HCT116 (cell line): ENCODE data around the gene CDH23. TPM values are rescaled to one million over a fixed set of nuclear protein-coding genes. Genes with fewer than 3 reads are reported as not detected.

Experiments
- ATAC-seq: fragments of 200-7000 bp; cut with Tn5 transposase; 2 replicates; pipeline ENCODE4 v1.9.1; 2020; ENCODE audit warnings: mild to moderate bottlenecking, moderate library complexity
- BruUV-seq: library from RNA; stranded (reverse); fragments of 400-500 nt; replicated peaks from 2 replicates; lab custom pipeline; 2021; lab: Mats Ljungman, UMichigan
- CTCF ChIA-PET: fragments of 300-600 bp; sonication (Branson Sonifier 250); formaldehyde crosslinking; loops from one replicate; lab custom pipeline; 2021; ENCODE audit warnings: antibody characterized with exemption; lab: Charles Lee
- POLR2A ChIA-PET: fragments of 300-600, 350-600 bp; sonication (Branson Sonifier 250); formaldehyde crosslinking; loops from one replicate; lab custom pipeline; 2021; ENCODE audit warnings: antibody characterized with exemption; lab: Charles Lee
- RAD21 ChIA-PET, 2 experiments: fragments of 300-600 bp; sonication (Branson Sonifier 250); formaldehyde crosslinking; loops; one replicate each; lab custom pipeline; 2023; ENCODE audit warnings: low total read pairs in 2 of 2; ENCODE audit not compliant: uncharacterized antibody in 2 of 2, unreplicated experiment in 2 of 2, low non-redundant PET in 1 of 2; lab: Charles Lee
- DNase-seq: peaks from one replicate; pipeline ENCODE4 v3.0.0-alpha.2; 2010; ENCODE audit warnings: low read depth, low spot score
- H2AFZ ChIP-seq: fragments of 200-600 bp; shearing (Covaris generic), sonication (generic); 2 replicates; pipeline ENCODE4 v1.6.1; 2017; ENCODE audit warnings: low read depth, mixed run types, mixed read lengths, antibody characterized with exemption, low read length; ENCODE audit not compliant: poor library complexity, severe bottlenecking
- H3K27ac ChIP-seq: 2 replicates; pipeline ENCODE4 v1.5.1; 2012; ENCODE audit warnings: low read depth, low read length
- H3K27me3 ChIP-seq: fragments of 200-600 bp; sonication (generic); 2 replicates; pipeline ENCODE4 v1.6.1; 2016; ENCODE audit warnings: mixed run types, low read length, mixed read lengths; ENCODE audit not compliant: insufficient read depth
- H3K36me3 ChIP-seq, 2 experiments: fragments of 200-500 bp in 1 of 2; fragments of 200-600 bp in 1 of 2; sonication (Bioruptor generic) in 1 of 2; sonication (generic) in 1 of 2; 2 replicates each; pipeline versions ENCODE4 v1.5.1 to v1.6.1; 2014 to 2016; ENCODE audit warnings: low read length in 2 of 2, inconsistent platforms in 1 of 2, mixed read lengths in 1 of 2, mixed run types in 1 of 2; ENCODE audit not compliant: insufficient read depth in 2 of 2, control insufficient read depth in 1 of 2
- H3K4me1 ChIP-seq, 2 experiments: fragments of 200-600 bp in 1 of 2; sonication (generic) in 1 of 2; 2 replicates each; pipeline versions ENCODE4 v1.5.1 to v1.6.1; 2012 to 2017; ENCODE audit warnings: low read length in 2 of 2, inconsistent platforms in 1 of 2, mild to moderate bottlenecking in 1 of 2, mixed read lengths in 1 of 2, mixed run types in 1 of 2, moderate library complexity in 1 of 2; ENCODE audit not compliant: insufficient read depth in 2 of 2, control insufficient read depth in 1 of 2
- H3K4me2 ChIP-seq: fragments of 200-600 bp; sonication (generic); 2 replicates; pipeline ENCODE4 v1.6.1; 2017; ENCODE audit warnings: mixed run types, low read length, mixed read lengths
- H3K4me3 ChIP-seq, 2 experiments: fragments of 200-600 bp in 1 of 2; sonication (generic) in 1 of 2; replicated peaks in 1 of 2; 2 replicates each; pipeline ENCODE4 v1.5.1; 2011 to 2016; ENCODE audit warnings: low read length in 2 of 2, control low read depth in 1 of 2, low read depth in 1 of 2, mild to moderate bottlenecking in 1 of 2, mixed read lengths in 1 of 2, mixed run types in 1 of 2
- H3K79me2 ChIP-seq: fragments of 200-600 bp; sonication (generic); 2 replicates; pipeline ENCODE4 v1.6.1; 2017; ENCODE audit warnings: mild to moderate bottlenecking, mixed run types, low read length, moderate library complexity, mixed read lengths; ENCODE audit not compliant: insufficient read depth
- H3K9ac ChIP-seq: fragments of 200-600 bp; sonication (generic); 2 replicates; pipeline ENCODE4 v1.6.1; 2016; ENCODE audit warnings: low read length, mixed read lengths
- H3K9me2 ChIP-seq: fragments of 200-600 bp; sonication (generic), shearing (Covaris generic); 2 replicates; pipeline ENCODE4 v1.6.1; 2017; ENCODE audit warnings: mixed run types, mild to moderate bottlenecking, moderate library complexity; ENCODE audit not compliant: insufficient read depth
- H3K9me3 ChIP-seq, 2 experiments: fragments of 200-500 bp in 1 of 2; fragments of 200-600 bp in 1 of 2; sonication (Bioruptor generic) in 1 of 2; sonication (generic) in 1 of 2; 2 replicates each; pipeline ENCODE4 v1.6.1; 2014 to 2017; ENCODE audit warnings: low read length in 2 of 2, mixed read lengths in 2 of 2, inconsistent platforms in 1 of 2, low read depth in 1 of 2, mild to moderate bottlenecking in 1 of 2, mixed run types in 1 of 2, moderate library complexity in 1 of 2; ENCODE audit not compliant: control insufficient read depth in 1 of 2, insufficient read depth in 1 of 2
- H4K20me1 ChIP-seq: fragments of 200-600 bp; sonication (generic), shearing (Covaris generic); 2 replicates; pipeline ENCODE4 v1.6.1; 2017; ENCODE audit warnings: mixed run types, mild to moderate bottlenecking, moderate library complexity; ENCODE audit not compliant: insufficient read depth
- CTCF ChIP-seq, 3 experiments: fragments of 200-600 bp in 1 of 3; sonication (generic) in 1 of 3; IDR thresholded peaks in 2 of 3; conservative IDR thresholded peaks in 1 of 3; 2 replicates each; pipeline ENCODE4 v1.5.1; 2012 to 2017; ENCODE audit warnings: low read depth in 2 of 3, low read length in 2 of 3, antibody characterized with exemption in 1 of 3, borderline replicate concordance in 1 of 3, control low read depth in 1 of 3, mild to moderate bottlenecking in 1 of 3, mixed read lengths in 1 of 3, mixed run types in 1 of 3, moderate library complexity in 1 of 3; ENCODE audit not compliant: insufficient read depth in 1 of 3
- EGR1 ChIP-seq: IDR thresholded peaks from 2 replicates; pipeline ENCODE4 v1.6.1; 2012; ENCODE audit warnings: low read depth
- ELF1 ChIP-seq: IDR thresholded peaks from 2 replicates; pipeline ENCODE4 v1.6.1; 2012; ENCODE audit warnings: low read depth, borderline replicate concordance
- EZH2 ChIP-seq: fragments of 200-600 bp; sonication (generic); IDR thresholded peaks from 2 replicates; pipeline ENCODE4 v1.6.1; 2017; ENCODE audit warnings: antibody characterized with exemption, mixed run types
- JUND ChIP-seq: IDR thresholded peaks from 2 replicates; pipeline ENCODE4 v1.6.1; 2012
- POLR2AphosphoS5 ChIP-seq: IDR thresholded peaks from 2 replicates; pipeline ENCODE4 v1.6.1; 2011; ENCODE audit warnings: mild to moderate bottlenecking, low read depth, low read length, moderate library complexity
- SIN3A ChIP-seq: IDR thresholded peaks from 2 replicates; pipeline ENCODE4 v1.6.1; 2012; ENCODE audit warnings: low read depth
- SP1 ChIP-seq: IDR thresholded peaks from 2 replicates; pipeline ENCODE4 v1.6.1; 2012; ENCODE audit warnings: low read depth
- SRF ChIP-seq: IDR thresholded peaks from 2 replicates; pipeline ENCODE4 v1.6.1; 2012; ENCODE audit warnings: low read depth
- TCF7L2 ChIP-seq: IDR thresholded peaks from 2 replicates; pipeline ENCODE4 v1.7.0; 2011; ENCODE audit warnings: borderline replicate concordance, inconsistent platforms; ENCODE audit not compliant: insufficient read depth, insufficient read length; ENCODE audit errors: extremely low read depth
- YY1 ChIP-seq: IDR thresholded peaks from 2 replicates; pipeline ENCODE4 v1.6.1; 2011; ENCODE audit warnings: low read length, low read depth, moderate library complexity, mild to moderate bottlenecking; ENCODE audit not compliant: insufficient replicate concordance; ENCODE audit errors: extremely low read depth
- intact Hi-C: fragments of 100-400 bp; cut with micrococcal nuclease; formaldehyde crosslinking; loops from 2 replicates; pipeline ENCODE4 v1.10.0; 2022
- total RNA-seq: library from RNA; stranded (reverse); gene quantifications from one replicate; pipeline ENCODE4 v1.2.1, GENCODE V29; 2021; ENCODE audit not compliant: unreplicated experiment
- TF ChIP-seq, protein P1 (sequence below): IDR thresholded peaks from 2 replicates; pipeline ENCODE4 v1.6.1; 2012
- TF ChIP-seq, protein P2 (sequence below): IDR thresholded peaks from 2 replicates; pipeline ENCODE4 v1.6.1; 2012; ENCODE audit warnings: low read depth
- TF ChIP-seq, protein P3 (sequence below): IDR thresholded peaks from 2 replicates; pipeline ENCODE4 v1.6.1; 2011; ENCODE audit warnings: mild to moderate bottlenecking, low read length, moderate library complexity; ENCODE audit not compliant: insufficient replicate concordance; ENCODE audit errors: extremely low read depth

The CDH23 gene
- total RNA-seq, 1 experiment from 2014 or later: not detected

GRCh38 chr10:71729161-71729636, 332.5 kb downstream of the CDH23 start (continued):
- no peak for TF ChIP-seq TCF7L2

- no peaks in the 10 kb centered on the region for H3K9me2 ChIP-seq
- CTCF ChIA-PET: no interaction called here
- no peak overlapping the region for H3K4me2 ChIP-seq
- no peak for TF ChIP-seq ELF1
- TF ChIP-seq POLR2AphosphoS5: no peak
- no peak for TF ChIP-seq YY1
- TF ChIP-seq, protein P1, sequence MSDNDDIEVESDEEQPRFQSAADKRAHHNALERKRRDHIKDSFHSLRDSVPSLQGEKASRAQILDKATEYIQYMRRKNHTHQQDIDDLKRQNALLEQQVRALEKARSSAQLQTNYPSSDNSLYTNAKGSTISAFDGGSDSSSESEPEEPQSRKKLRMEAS: no peak
- no peak for TF ChIP-seq SP1
- TF ChIP-seq, protein P2, sequence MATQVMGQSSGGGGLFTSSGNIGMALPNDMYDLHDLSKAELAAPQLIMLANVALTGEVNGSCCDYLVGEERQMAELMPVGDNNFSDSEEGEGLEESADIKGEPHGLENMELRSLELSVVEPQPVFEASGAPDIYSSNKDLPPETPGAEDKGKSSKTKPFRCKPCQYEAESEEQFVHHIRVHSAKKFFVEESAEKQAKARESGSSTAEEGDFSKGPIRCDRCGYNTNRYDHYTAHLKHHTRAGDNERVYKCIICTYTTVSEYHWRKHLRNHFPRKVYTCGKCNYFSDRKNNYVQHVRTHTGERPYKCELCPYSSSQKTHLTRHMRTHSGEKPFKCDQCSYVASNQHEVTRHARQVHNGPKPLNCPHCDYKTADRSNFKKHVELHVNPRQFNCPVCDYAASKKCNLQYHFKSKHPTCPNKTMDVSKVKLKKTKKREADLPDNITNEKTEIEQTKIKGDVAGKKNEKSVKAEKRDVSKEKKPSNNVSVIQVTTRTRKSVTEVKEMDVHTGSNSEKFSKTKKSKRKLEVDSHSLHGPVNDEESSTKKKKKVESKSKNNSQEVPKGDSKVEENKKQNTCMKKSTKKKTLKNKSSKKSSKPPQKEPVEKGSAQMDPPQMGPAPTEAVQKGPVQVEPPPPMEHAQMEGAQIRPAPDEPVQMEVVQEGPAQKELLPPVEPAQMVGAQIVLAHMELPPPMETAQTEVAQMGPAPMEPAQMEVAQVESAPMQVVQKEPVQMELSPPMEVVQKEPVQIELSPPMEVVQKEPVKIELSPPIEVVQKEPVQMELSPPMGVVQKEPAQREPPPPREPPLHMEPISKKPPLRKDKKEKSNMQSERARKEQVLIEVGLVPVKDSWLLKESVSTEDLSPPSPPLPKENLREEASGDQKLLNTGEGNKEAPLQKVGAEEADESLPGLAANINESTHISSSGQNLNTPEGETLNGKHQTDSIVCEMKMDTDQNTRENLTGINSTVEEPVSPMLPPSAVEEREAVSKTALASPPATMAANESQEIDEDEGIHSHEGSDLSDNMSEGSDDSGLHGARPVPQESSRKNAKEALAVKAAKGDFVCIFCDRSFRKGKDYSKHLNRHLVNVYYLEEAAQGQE: no peak
- no peak for TF ChIP-seq CTCF (IDR thresholded peaks at IDR 0.05 in 2 of 3, conservative IDR thresholded peaks at IDR 0.05 in 1 of 3; ENCODE audit: borderline replicate concordance in 1 of 3, insufficient read depth in 1 of 3, low read depth in 2 of 3, low read length in 2 of 3)
- TF ChIP-seq EZH2: no peak
- no peak for TF ChIP-seq SIN3A
- no peak for TF ChIP-seq TCF7L2
- no peak for TF ChIP-seq SRF
- TF ChIP-seq EGR1: no peak
- TF ChIP-seq JUND: no peak
- TF ChIP-seq, protein P3, sequence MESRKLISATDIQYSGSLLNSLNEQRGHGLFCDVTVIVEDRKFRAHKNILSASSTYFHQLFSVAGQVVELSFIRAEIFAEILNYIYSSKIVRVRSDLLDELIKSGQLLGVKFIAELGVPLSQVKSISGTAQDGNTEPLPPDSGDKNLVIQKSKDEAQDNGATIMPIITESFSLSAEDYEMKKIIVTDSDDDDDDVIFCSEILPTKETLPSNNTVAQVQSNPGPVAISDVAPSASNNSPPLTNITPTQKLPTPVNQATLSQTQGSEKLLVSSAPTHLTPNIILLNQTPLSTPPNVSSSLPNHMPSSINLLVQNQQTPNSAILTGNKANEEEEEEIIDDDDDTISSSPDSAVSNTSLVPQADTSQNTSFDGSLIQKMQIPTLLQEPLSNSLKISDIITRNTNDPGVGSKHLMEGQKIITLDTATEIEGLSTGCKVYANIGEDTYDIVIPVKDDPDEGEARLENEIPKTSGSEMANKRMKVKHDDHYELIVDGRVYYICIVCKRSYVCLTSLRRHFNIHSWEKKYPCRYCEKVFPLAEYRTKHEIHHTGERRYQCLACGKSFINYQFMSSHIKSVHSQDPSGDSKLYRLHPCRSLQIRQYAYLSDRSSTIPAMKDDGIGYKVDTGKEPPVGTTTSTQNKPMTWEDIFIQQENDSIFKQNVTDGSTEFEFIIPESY: no peak
- H3K9ac ChIP-seq: no peak overlapping the region
- RAD21 ChIA-PET: no interaction called here
- peaks cover 16 to 37% of the 10 kb centered on the region in 2 experiments; a peak in 3 of 4 replicates for H3K4me1 ChIP-seq
- POLR2A ChIA-PET: no interaction called here
- no peaks in the 10 kb centered on the region for H3K79me2 ChIP-seq
- H4K20me1 ChIP-seq: no peaks in the 10 kb centered on the region
- DNase-seq: no peak
- BruUV-seq: no TSS peak
- H3K4me3 ChIP-seq: no peak overlapping the region
- no peaks in the 10 kb centered on the region for H3K27me3 ChIP-seq
- intact Hi-C loops: no loop called here
- H3K9me3 ChIP-seq: no peaks in the 10 kb centered on the region
- no peak for ATAC-seq
- H2AFZ ChIP-seq: no peak overlapping the region
- H3K36me3 ChIP-seq: no peaks in the 10 kb centered on the region
- no peak overlapping the region for H3K27ac ChIP-seq
These were observed 335.1 kb downstream of the CDH23 start for GRCh38 chr10:71731791-71732190.
